ENCODE results near the gene POLR1A.

The POLR1A gene

DNA sequence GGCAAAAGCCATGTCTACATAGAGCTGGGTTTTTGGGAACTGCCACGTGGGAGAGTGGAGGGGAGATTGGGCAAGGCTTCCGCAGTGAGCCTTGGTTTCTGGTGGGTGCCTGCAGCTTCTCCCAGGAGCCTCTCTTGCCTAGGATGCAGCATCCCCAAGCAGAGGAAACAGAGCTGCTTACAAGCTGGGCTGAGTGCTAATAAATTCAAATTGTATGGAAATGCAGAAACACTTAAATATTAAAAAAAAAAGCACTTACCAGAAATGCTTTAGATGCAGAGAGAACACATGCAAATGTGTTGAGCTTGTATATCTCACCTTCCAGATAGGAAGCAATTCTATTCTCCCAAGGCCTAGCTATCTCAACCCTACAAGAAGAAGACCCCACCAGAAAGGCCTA is 120.9 kb downstream of the POLR1A start:
- TF ChIP-seq, protein P1, sequence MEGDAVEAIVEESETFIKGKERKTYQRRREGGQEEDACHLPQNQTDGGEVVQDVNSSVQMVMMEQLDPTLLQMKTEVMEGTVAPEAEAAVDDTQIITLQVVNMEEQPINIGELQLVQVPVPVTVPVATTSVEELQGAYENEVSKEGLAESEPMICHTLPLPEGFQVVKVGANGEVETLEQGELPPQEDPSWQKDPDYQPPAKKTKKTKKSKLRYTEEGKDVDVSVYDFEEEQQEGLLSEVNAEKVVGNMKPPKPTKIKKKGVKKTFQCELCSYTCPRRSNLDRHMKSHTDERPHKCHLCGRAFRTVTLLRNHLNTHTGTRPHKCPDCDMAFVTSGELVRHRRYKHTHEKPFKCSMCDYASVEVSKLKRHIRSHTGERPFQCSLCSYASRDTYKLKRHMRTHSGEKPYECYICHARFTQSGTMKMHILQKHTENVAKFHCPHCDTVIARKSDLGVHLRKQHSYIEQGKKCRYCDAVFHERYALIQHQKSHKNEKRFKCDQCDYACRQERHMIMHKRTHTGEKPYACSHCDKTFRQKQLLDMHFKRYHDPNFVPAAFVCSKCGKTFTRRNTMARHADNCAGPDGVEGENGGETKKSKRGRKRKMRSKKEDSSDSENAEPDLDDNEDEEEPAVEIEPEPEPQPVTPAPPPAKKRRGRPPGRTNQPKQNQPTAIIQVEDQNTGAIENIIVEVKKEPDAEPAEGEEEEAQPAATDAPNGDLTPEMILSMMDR (IDR thresholded peaks at IDR 0.05; ENCODE audit: poor library complexity, severe bottlenecking) = no peak
- Histone ChIP-seq H3K36me3 (ENCODE audit: low read depth) (no peaks in the 10 kb centered on the region), H3K9me3 (ENCODE audit: severe bottlenecking) (no peaks in the 10 kb centered on the region), H3K27me3 (ENCODE audit: insufficient read depth, poor library complexity, severe bottlenecking) (no peaks in the 10 kb centered on the region), H3K4me3 (ENCODE audit: severe bottlenecking) (no peak overlapping the region), H3K27ac (ENCODE audit: poor library complexity, severe bottlenecking) (no peak overlapping the region), H3K4me1 (ENCODE audit: insufficient read depth, poor library complexity, severe bottlenecking) (no peaks in the 10 kb centered on the region)
- DNase-seq (ENCODE audit: low spot score) (no peak), ATAC-seq (ENCODE audit: low read depth) (no peak)

DNA sequence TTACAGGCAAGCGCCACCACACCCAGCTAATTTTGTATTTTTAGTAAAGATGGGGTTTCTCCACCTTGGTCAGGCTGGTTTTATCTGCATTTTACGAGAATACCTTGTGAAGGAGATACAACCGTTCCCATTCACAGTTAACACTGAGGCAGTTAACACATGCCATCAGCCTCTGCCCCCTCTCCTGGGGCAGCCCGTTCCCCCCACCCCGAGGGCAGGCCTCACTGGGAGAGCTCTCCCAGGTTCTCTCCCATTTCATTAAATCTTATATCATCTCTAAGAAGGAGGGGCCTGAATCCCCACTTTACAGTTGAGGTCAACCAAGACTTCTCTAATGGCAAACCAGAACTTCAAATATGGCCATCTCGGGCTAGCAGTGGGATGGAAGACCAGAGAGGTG is 121.9 kb downstream of the POLR1A start:
- TF ChIP-seq, protein P1 (IDR thresholded peaks at IDR 0.05; ENCODE audit: poor library complexity, severe bottlenecking) = no peak
- Histone ChIP-seq H3K9me3 (ENCODE audit: severe bottlenecking) (no peaks in the 10 kb centered on the region), H3K36me3 (ENCODE audit: low read depth) (no peaks in the 10 kb centered on the region), H3K27me3 (ENCODE audit: insufficient read depth, poor library complexity, severe bottlenecking) (no peaks in the 10 kb centered on the region), H3K4me3 (ENCODE audit: severe bottlenecking) (no peak overlapping the region), H3K4me1 (ENCODE audit: insufficient read depth, poor library complexity, severe bottlenecking) (no peaks in the 10 kb centered on the region), H3K27ac (ENCODE audit: poor library complexity, severe bottlenecking) (no peak overlapping the region)
- no peak for DNase-seq (ENCODE audit: low spot score)
- no peak for ATAC-seq (ENCODE audit: low read depth)

DNA sequence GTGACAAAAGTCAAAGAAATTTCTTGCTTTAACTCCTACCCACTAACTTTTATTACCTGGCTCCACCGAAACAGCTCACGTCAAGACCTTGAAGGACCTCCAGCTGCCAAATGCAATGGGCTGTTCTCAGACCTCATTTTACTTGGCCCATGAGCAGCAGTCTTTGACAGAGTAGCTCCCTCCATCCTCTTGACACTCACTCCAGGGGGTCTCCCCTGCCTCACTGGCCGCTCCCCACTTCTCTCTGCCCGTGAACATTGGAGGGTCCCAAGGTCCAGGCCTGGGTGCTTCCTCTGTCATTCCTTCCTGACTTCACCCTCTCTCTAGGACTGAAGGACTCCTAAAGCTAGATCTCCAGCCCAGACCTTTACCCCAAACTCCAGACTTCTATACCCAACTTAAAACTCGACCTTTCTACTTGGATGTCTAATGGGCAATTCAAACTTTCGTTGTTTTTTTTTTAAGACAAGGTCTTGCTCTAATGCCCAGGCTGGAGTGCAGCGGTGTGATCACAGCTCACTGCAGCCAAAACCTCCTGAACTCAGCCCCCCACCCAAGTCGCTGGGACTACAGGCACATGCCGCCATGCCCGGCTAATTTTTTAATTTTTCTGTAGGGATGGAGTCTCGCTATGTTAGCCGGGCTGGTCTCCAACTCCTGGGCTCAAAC is 124.0 kb downstream of the POLR1A start:
- Histone ChIP-seq H3K27me3 (ENCODE audit: insufficient read depth, poor library complexity, severe bottlenecking) (no peaks in the 10 kb centered on the region), H3K4me3 (ENCODE audit: severe bottlenecking) (no peak overlapping the region), H3K27ac (ENCODE audit: poor library complexity, severe bottlenecking) (no peak overlapping the region), H3K4me1 (ENCODE audit: insufficient read depth, poor library complexity, severe bottlenecking) (no peaks in the 10 kb centered on the region), H3K9me3 (ENCODE audit: severe bottlenecking) (no peaks in the 10 kb centered on the region), H3K36me3 (ENCODE audit: low read depth) (no peaks in the 10 kb centered on the region)
- TF ChIP-seq, protein P1 (IDR thresholded peaks at IDR 0.05; ENCODE audit: poor library complexity, severe bottlenecking) = no peak
- no peak for DNase-seq (ENCODE audit: low spot score)
- no peak for ATAC-seq (ENCODE audit: low read depth)

DNA sequence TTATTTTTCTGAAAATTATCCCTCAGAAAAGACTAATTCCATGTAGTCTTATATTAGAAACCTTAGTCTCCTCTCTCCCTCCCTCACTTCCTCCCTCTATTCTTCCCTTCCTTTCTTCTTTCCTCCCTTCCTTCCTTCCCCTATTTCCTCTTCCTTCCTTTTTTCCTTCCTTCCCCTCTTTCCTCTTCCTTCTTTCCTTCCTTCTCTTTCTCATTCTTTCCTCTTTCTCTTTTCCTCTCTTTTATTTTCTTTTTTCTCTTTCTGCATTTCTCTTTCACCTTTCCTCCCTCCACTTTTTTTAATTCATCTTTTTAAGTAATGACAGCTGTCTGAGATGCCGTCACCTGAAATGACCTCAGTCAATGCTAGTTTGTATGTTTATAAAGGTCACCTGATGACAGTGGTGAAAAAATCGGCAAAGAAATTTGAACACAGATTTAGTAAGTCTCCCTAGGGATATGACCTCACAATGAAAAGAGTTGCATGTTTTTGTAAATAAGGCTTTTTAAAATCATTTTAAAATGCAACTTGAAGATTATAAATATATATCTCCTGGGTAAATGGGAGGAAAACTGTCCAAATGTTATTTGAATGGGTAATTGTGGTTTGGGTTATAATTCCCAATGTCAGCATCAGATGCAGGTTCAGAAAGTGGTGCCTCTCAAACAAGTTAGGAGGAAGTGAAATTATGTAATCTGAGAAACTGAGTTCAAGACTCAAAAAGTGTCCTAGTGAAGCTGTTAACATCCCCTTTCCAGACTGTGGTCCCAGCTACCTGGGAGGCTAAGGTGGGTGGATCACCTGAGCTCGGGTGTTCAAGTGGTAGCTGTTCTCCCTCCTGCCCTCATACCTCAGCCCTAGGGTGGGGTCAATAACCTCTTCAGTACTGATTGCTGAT is 126.6 kb downstream of the POLR1A start:
- Histone ChIP-seq H3K36me3 (ENCODE audit: low read depth) (no peaks in the 10 kb centered on the region), H3K4me3 (ENCODE audit: severe bottlenecking) (no peak overlapping the region), H3K27ac (ENCODE audit: poor library complexity, severe bottlenecking) (no peak overlapping the region), H3K9me3 (ENCODE audit: severe bottlenecking) (no peaks in the 10 kb centered on the region), H3K27me3 (ENCODE audit: insufficient read depth, poor library complexity, severe bottlenecking) (no peaks in the 10 kb centered on the region), H3K4me1 (ENCODE audit: insufficient read depth, poor library complexity, severe bottlenecking) (no peaks in the 10 kb centered on the region)
- TF ChIP-seq, protein P1 (IDR thresholded peaks at IDR 0.05; ENCODE audit: poor library complexity, severe bottlenecking) = no peak
- ATAC-seq (ENCODE audit: low read depth) = no peak
- no peak for DNase-seq (ENCODE audit: low spot score)
